GM23338 (cell line): ENCODE data around the gene GGT6. TPM values are rescaled to one million over a fixed set of nuclear protein-coding genes. Genes with fewer than 3 reads are reported as not detected.

Experiments used
- ATAC-seq: fragments of 200-7000 bp; cut with Tn5 transposase; 3 replicates; pipeline ENCODE4 v1.9.1; 2020
- DNase-seq: peaks from one replicate; pipeline ENCODE4 v3.0.0-alpha.2; 2015; ENCODE audit warnings: low spot score
- H2AFZ ChIP-seq: fragments of 200-600 bp; sonication (generic); 2 replicates; pipeline ENCODE4 v1.8.0; 2016; ENCODE audit warnings: antibody characterized with exemption, mild to moderate bottlenecking, moderate library complexity
- H3F3A ChIP-seq: fragments of 200-600 bp; sonication (generic); replicated peaks from 2 replicates; pipeline ENCODE4 v1.8.0; 2017; ENCODE audit warnings: antibody characterized with exemption, mixed run types, low read depth
- H3K27ac ChIP-seq: fragments of 200-600 bp; sonication (generic); 2 replicates; pipeline ENCODE4 v1.6.1; 2016; ENCODE audit warnings: low read depth
- H3K27me3 ChIP-seq: fragments of 200-600 bp; sonication (generic); 2 replicates; pipeline ENCODE4 v1.8.0; 2016; ENCODE audit warnings: mild to moderate bottlenecking, mixed run types, moderate library complexity; ENCODE audit not compliant: insufficient read depth
- H3K36me3 ChIP-seq: fragments of 200-600 bp; sonication (generic); 2 replicates; pipeline ENCODE4 v1.8.0; 2016; ENCODE audit warnings: mild to moderate bottlenecking; ENCODE audit not compliant: insufficient read depth
- H3K4me1 ChIP-seq: fragments of 200-600 bp; sonication (generic); 2 replicates; pipeline ENCODE4 v1.8.0; 2016; ENCODE audit warnings: mild to moderate bottlenecking, moderate library complexity; ENCODE audit not compliant: insufficient read depth
- H3K4me2 ChIP-seq: fragments of 200-600 bp; sonication (generic); 2 replicates; pipeline ENCODE4 v1.7.1; 2017; ENCODE audit warnings: mixed run types
- H3K4me3 ChIP-seq: fragments of 200-600 bp; sonication (generic); 2 replicates; pipeline ENCODE4 v1.6.1; 2016; ENCODE audit warnings: mixed run types
- H3K79me2 ChIP-seq: fragments of 200-600 bp; sonication (generic); replicated peaks from 2 replicates; pipeline ENCODE4 v1.8.0; 2017; ENCODE audit warnings: mild to moderate bottlenecking; ENCODE audit not compliant: insufficient read depth
- H3K9me2 ChIP-seq: fragments of 200-600 bp; sonication (generic); 2 replicates; pipeline ENCODE4 v1.8.0; 2017; ENCODE audit not compliant: insufficient read depth
- H4K20me1 ChIP-seq: fragments of 200-600 bp; sonication (generic); replicated peaks from 2 replicates; pipeline ENCODE4 v1.8.0; 2017; ENCODE audit warnings: mild to moderate bottlenecking; ENCODE audit not compliant: insufficient read depth
- H3K27ac Mint-ChIP-seq: 2 replicates; pipeline ENCODE4 v1.8.0; 2020; ENCODE audit warnings: inconsistent platforms, mild to moderate bottlenecking, moderate library complexity, mixed read lengths
- H3K27me3 Mint-ChIP-seq: 3 replicates; pipeline ENCODE4 v1.8.0; 2022; ENCODE audit warnings: low read depth, mild to moderate bottlenecking, moderate library complexity, mixed read lengths, inconsistent platforms; ENCODE audit not compliant: insufficient read depth, poor library complexity
- H3K36me3 Mint-ChIP-seq: 3 replicates; pipeline ENCODE4 v1.8.0; 2021; ENCODE audit warnings: low read depth, mild to moderate bottlenecking, inconsistent platforms, moderate library complexity, mixed read lengths
- H3K4me1 Mint-ChIP-seq: 3 replicates; pipeline ENCODE4 v1.8.0; 2020; ENCODE audit warnings: mild to moderate bottlenecking, inconsistent platforms, mixed read lengths
- H3K4me3 Mint-ChIP-seq: 3 replicates; pipeline ENCODE4 v1.8.0; 2021; ENCODE audit warnings: moderate library complexity, mild to moderate bottlenecking, inconsistent platforms, mixed read lengths
- H3K9me3 Mint-ChIP-seq: 3 replicates; pipeline ENCODE4 v1.8.0; 2020; ENCODE audit warnings: moderate library complexity, mild to moderate bottlenecking, inconsistent platforms, mixed read lengths
- CREB1 ChIP-seq: fragments of 250-450 bp; sonication (Bioruptor Pico); IDR thresholded peaks from 2 replicates; pipeline ENCODE4 v1.5.0; 2020; ENCODE audit warnings: low read depth, mild to moderate bottlenecking, moderate library complexity
- ETS1 ChIP-seq: IDR thresholded peaks from 2 replicates; pipeline ENCODE4 v1.6.1; 2016; ENCODE audit warnings: antibody characterized with exemption
- EZH2phosphoT487 ChIP-seq: fragments of 200-600 bp; sonication (generic); IDR thresholded peaks from one replicate; pipeline ENCODE4 v1.8.1; 2018; ENCODE audit warnings: antibody characterized with exemption; ENCODE audit not compliant: unreplicated experiment
- JUNB ChIP-seq: IDR thresholded peaks from one replicate; pipeline ENCODE4 v1.6.1; 2016; ENCODE audit warnings: antibody characterized with exemption; ENCODE audit not compliant: unreplicated experiment
- NANOG ChIP-seq: IDR thresholded peaks from 2 replicates; pipeline ENCODE4 v1.6.1; 2016; ENCODE audit warnings: antibody characterized with exemption, borderline replicate concordance
- POLR2AphosphoS5 ChIP-seq: IDR thresholded peaks from 2 replicates; pipeline ENCODE4 v1.6.1; 2016; ENCODE audit warnings: antibody characterized with exemption, low read depth
- REST ChIP-seq: IDR thresholded peaks from one replicate; pipeline ENCODE4 v1.6.1; 2018; ENCODE audit warnings: antibody characterized with exemption; ENCODE audit not compliant: unreplicated experiment
- STAT1 ChIP-seq: IDR thresholded peaks from one replicate; pipeline ENCODE4 v1.6.1; 2016; ENCODE audit warnings: antibody characterized with exemption; ENCODE audit not compliant: unreplicated experiment
- ZNF462 ChIP-seq: fragments of 250-450 bp; sonication (Bioruptor Pico); IDR thresholded peaks from 2 replicates; pipeline ENCODE4 v1.5.0; 2020; ENCODE audit warnings: mild to moderate bottlenecking, moderate library complexity
- polyA plus RNA-seq: library from polyadenylated mRNA; unstranded; fragments of >200 nt; fragmentation: Nextera tagmentation; extraction: Ambion mirVana; gene quantifications from 2 replicates; pipeline ENCODE4 v1.2.1, GENCODE V29; 2016
- total RNA-seq: library from RNA; depleted of rRNA; stranded (reverse); fragments of >200 nt; shearing (Covaris generic); gene quantifications from 2 replicates; pipeline ENCODE4 v1.2.3, GENCODE V29; 2014

Gene GGT6
- total and polyA plus RNA-seq, 2 experiments from 2014 or later = 0.24 TPM; not detected in 1

GRCh38 chr17:4559139-4559791 lies 1.1 kb downstream of the GGT6 start:
- H3K4me1 Mint-ChIP-seq = peaks cover 26% of the 10 kb centered on the region
- TF ChIP-seq POLR2AphosphoS5 (no peak), JUNB (no peak)
- no peaks in the 10 kb centered on the region for H3K9me2 ChIP-seq
- peaks cover 10% of the 10 kb centered on the region for H3K27me3 Mint-ChIP-seq
- H3K4me2 ChIP-seq = no peak overlapping the region
- no peak overlapping the region for H2AFZ ChIP-seq
- ATAC-seq (no peak), DNase-seq (no peak)
- H3K4me3 ChIP-seq = no peak overlapping the region
- peaks cover 13% of the 10 kb centered on the region for H3K4me1 ChIP-seq
- 0 out of 2 replicates have a peak, but pooled peaks cover 7% of the 10 kb centered on the region for H3F3A ChIP-seq
- H3K36me3 ChIP-seq = no peaks in the 10 kb centered on the region
- peaks cover 8% of the 10 kb centered on the region for H3K36me3 Mint-ChIP-seq
- no peak overlapping the region for H3K4me3 Mint-ChIP-seq
- no peaks in the 10 kb centered on the region for H3K9me3 Mint-ChIP-seq
- no peaks in the 10 kb centered on the region for H3K27me3 ChIP-seq
- H4K20me1 ChIP-seq = no peaks in the 10 kb centered on the region; the same call in 1 of the 2 replicates
- peaks cover 13% of the 10 kb centered on the region for H3K79me2 ChIP-seq
- no peak overlapping the region for H3K27ac ChIP-seq
- no peak overlapping the region for H3K27ac Mint-ChIP-seq

GRCh38 chr17:4558347-4558971 lies 1.9 kb downstream of the GGT6 start:
- Mint-ChIP-seq H3K4me1 (peaks cover 34% of the 10 kb centered on the region), H3K4me3 (no peak overlapping the region), H3K27me3 (peaks cover 13% of the 10 kb centered on the region), H3K27ac (no peak overlapping the region), H3K9me3 (no peaks in the 10 kb centered on the region), H3K36me3 (peaks cover 16% of the 10 kb centered on the region)
- ATAC-seq = no peak
- no peak overlapping the region for H3K4me2 ChIP-seq
- no peak overlapping the region for H2AFZ ChIP-seq
- H3K79me2 ChIP-seq = peaks cover 21% of the 10 kb centered on the region
- no peak for DNase-seq
- peaks cover 20% of the 10 kb centered on the region for H3K4me1 ChIP-seq
- H4K20me1 ChIP-seq = no peaks in the 10 kb centered on the region; the same call in 1 of the 2 replicates
- no peaks in the 10 kb centered on the region for H3K9me2 ChIP-seq
- H3K27ac ChIP-seq = no peak overlapping the region
- 0 out of 2 replicates have a peak, but pooled peaks cover 7% of the 10 kb centered on the region for H3F3A ChIP-seq
- no peak overlapping the region for H3K4me3 ChIP-seq
- no peaks in the 10 kb centered on the region for H3K27me3 ChIP-seq
- H3K36me3 ChIP-seq = peaks cover 1% of the 10 kb centered on the region
- no peak for TF ChIP-seq REST
- no peak for TF ChIP-seq EZH2phosphoT487
- TF ChIP-seq ZNF462 = no peak
- no peak for TF ChIP-seq STAT1
- no peak for TF ChIP-seq NANOG
- no peak for TF ChIP-seq JUNB
- no peak for TF ChIP-seq CREB1
- no peak for TF ChIP-seq ETS1
